Progenitor cell of endocrine pancreas (in vitro differentiated cells): ENCODE data around the gene NSL1. TPM values are rescaled to one million over a fixed set of nuclear protein-coding genes. Genes with fewer than 3 reads are reported as not detected.
A peak's percentile ranks its signal among the peaks of the same experiment; 100 is the strongest.

Source experiments
- DNase-seq: peaks from one replicate; pipeline ENCODE4 v3.0.0; 2021; ENCODE audit warnings: low spot score; ENCODE audit not compliant: unreplicated experiment
- H3K27ac Mint-ChIP-seq: 2 replicates; pipeline ENCODE4 v1.8.0; 2021; ENCODE audit warnings: mild to moderate bottlenecking, moderate library complexity, mixed read lengths
- H3K27me3 Mint-ChIP-seq: 2 replicates; pipeline ENCODE4 v1.8.0; 2021; ENCODE audit warnings: mixed read lengths
- H3K36me3 Mint-ChIP-seq: 2 replicates; pipeline ENCODE4 v1.8.0; 2022; ENCODE audit warnings: mixed read lengths; ENCODE audit not compliant: insufficient read depth
- H3K4me1 Mint-ChIP-seq: 2 replicates; pipeline ENCODE4 v1.8.0; 2021; ENCODE audit warnings: low read depth, mixed read lengths
- H3K4me3 Mint-ChIP-seq: 2 replicates; pipeline ENCODE4 v1.8.0; 2021; ENCODE audit warnings: low read depth, mild to moderate bottlenecking, moderate library complexity, mixed read lengths
- H3K9me3 Mint-ChIP-seq: 2 replicates; pipeline ENCODE4 v1.8.0; 2021; ENCODE audit warnings: low read depth, mixed read lengths
- total RNA-seq: library from RNA; stranded (reverse); gene quantifications from 2 replicates; pipeline ENCODE4 v1.2.1, GENCODE V29; 2021
- TF ChIP-seq, protein P1 (sequence below): fragments of 200-600 bp; sonication (generic); IDR thresholded peaks from one replicate; pipeline ENCODE4 v1.5.0; 2021; ENCODE audit warnings: antibody characterized with exemption, mild to moderate bottlenecking; ENCODE audit not compliant: unreplicated experiment

Gene NSL1
- total RNA-seq, 1 donor from 2014 or later: 41.1 TPM

DNA sequence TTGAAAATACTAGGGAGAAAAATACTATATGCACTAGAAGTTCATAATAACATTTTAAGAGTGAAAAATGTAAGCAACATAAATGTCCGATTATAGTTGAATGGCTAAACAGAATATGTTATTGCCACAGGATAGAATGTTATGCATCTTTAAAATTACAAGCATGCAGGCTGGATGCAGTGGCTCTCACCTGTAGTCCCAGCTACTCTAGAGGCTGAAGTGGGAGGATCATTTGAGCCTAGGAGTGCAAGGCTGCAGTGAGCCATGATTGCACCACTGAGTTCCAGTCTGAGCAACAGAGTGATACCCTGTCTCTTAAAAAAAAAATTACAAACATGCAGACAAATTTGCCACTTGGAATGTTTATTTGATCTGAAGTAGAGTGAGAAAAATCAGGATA lies 88.9 kb downstream of the NSL1 start:
- TF ChIP-seq, protein P1, sequence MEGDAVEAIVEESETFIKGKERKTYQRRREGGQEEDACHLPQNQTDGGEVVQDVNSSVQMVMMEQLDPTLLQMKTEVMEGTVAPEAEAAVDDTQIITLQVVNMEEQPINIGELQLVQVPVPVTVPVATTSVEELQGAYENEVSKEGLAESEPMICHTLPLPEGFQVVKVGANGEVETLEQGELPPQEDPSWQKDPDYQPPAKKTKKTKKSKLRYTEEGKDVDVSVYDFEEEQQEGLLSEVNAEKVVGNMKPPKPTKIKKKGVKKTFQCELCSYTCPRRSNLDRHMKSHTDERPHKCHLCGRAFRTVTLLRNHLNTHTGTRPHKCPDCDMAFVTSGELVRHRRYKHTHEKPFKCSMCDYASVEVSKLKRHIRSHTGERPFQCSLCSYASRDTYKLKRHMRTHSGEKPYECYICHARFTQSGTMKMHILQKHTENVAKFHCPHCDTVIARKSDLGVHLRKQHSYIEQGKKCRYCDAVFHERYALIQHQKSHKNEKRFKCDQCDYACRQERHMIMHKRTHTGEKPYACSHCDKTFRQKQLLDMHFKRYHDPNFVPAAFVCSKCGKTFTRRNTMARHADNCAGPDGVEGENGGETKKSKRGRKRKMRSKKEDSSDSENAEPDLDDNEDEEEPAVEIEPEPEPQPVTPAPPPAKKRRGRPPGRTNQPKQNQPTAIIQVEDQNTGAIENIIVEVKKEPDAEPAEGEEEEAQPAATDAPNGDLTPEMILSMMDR: no peak
- Mint-ChIP-seq H3K27ac (no peak overlapping the region), H3K36me3 (no peaks in the 10 kb centered on the region), H3K4me3 (no peak overlapping the region), H3K9me3 (no peaks in the 10 kb centered on the region), H3K27me3 (peaks cover 57% of the 10 kb centered on the region), H3K4me1 (peaks cover 12% of the 10 kb centered on the region)
- no peak for DNase-seq

DNA sequence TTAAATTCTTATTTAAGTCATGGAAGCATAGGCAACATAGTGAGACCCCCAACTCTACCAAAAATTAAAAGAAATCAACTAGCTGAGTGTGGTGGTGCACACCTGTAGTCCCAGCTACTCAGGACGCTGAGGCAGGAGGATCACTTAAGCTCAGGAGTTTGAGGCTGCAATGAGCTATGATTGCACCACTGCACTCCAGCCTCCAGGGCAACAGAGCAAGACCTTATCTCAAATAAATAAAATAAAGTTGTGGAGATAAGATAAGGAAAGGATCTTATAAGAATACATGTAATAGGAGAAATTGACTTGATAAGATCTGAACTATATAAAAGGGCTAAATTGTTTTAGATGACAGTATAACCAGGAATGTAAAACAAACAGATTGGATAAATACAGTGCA lies 89.7 kb downstream of the NSL1 start:
- peaks cover 12% of the 10 kb centered on the region for H3K4me1 Mint-ChIP-seq
- H3K36me3 Mint-ChIP-seq: no peaks in the 10 kb centered on the region
- peaks cover 65% of the 10 kb centered on the region for H3K27me3 Mint-ChIP-seq
- no peaks in the 10 kb centered on the region for H3K9me3 Mint-ChIP-seq
- no peak overlapping the region for H3K4me3 Mint-ChIP-seq
- TF ChIP-seq, protein P1: peak; percentile 33
- no peak overlapping the region for H3K27ac Mint-ChIP-seq
- DNase-seq: no peak

DNA sequence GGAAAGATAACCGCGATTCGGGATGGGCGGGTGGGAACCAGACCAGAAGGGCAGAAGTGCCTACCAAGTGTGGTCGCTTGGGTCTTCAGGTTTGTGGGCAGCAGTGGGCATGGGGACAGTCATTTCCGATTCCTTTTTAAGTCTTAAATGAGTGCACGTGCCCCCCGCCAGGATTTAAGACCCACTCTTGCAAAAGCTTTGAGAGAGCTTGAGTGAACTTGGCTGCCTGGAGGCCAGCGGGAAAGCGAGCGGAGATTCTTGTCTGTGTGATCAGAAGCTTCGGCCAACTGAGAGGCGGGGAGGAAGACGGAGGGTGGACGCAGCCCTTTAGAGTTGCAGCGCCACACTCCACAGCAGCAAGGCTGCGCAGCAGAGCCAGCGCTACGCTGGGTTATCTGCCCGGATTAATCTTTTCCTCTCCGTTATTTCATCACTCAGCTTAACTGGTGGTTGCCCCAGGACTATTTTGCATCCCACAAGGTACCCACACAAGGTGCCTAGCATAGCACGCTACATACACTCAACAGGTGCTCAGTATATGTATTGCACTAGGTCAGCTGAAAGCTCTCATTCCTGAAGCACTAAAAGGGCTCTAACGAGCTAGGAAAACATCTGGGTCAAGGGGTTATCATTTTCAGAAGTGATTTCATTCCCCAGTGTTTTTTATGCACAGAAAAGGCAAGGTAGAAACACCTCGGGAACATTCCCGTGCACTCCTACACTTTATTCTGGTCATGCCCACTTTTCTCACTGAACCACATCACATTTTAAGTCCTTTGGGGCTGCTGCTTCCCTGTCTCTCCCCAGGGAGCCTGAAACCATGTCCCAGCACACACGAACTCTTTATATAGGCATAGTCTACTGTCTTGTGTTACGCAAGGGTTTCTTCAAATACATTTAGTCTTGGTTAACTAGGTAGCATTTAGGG lies 90.4 kb downstream of the NSL1 start:
- no peak overlapping the region for H3K27ac Mint-ChIP-seq
- TF ChIP-seq, protein P1: no peak
- no peaks in the 10 kb centered on the region for H3K9me3 Mint-ChIP-seq
- peak overlapping the region; percentile 50 for H3K4me3 Mint-ChIP-seq
- peaks cover 72% of the 10 kb centered on the region for H3K27me3 Mint-ChIP-seq
- DNase-seq: no peak
- peaks cover 12% of the 10 kb centered on the region for H3K4me1 Mint-ChIP-seq
- H3K36me3 Mint-ChIP-seq: no peaks in the 10 kb centered on the region

DNA sequence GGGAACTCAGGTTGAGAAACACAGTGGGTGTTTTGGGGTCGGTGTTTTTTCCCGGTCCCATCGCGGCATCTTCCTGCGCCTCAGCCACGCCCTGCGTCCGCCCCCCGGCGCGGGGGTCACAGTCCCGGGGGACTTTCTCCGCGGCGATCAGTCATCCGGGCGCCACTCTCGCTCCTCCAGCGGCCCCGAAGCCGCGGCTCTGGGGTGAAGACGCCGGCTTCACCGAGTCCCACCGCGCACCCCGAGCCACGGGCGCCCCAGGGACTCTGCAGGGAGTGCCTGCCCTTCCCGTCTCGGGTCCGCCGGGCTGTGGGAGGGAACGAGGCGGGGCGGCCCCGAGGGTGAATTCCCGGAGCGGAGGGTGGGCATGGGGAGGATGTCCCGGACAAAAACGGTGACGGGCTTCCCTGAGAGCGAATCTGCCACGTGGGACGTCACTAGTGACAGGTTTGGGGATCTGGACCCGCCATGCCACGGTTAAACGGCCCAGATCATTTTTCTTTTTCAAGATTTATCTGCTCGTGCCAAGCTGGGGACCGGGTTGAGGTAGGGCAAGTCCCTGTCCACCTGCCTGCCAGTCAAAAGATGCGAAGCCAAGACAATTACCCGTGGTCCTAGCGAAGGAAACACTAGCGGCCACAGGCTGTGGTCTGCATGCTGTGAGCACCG lies 91.2 kb downstream of the NSL1 start:
- Mint-ChIP-seq H3K4me1 (peaks cover 12% of the 10 kb centered on the region), H3K9me3 (no peaks in the 10 kb centered on the region), H3K36me3 (no peaks in the 10 kb centered on the region), H3K4me3 (peak overlapping the region; percentile 50), H3K27ac (no peak overlapping the region), H3K27me3 (peaks cover 80% of the 10 kb centered on the region)
- no peak for DNase-seq
- TF ChIP-seq, protein P1: no peak

DNA sequence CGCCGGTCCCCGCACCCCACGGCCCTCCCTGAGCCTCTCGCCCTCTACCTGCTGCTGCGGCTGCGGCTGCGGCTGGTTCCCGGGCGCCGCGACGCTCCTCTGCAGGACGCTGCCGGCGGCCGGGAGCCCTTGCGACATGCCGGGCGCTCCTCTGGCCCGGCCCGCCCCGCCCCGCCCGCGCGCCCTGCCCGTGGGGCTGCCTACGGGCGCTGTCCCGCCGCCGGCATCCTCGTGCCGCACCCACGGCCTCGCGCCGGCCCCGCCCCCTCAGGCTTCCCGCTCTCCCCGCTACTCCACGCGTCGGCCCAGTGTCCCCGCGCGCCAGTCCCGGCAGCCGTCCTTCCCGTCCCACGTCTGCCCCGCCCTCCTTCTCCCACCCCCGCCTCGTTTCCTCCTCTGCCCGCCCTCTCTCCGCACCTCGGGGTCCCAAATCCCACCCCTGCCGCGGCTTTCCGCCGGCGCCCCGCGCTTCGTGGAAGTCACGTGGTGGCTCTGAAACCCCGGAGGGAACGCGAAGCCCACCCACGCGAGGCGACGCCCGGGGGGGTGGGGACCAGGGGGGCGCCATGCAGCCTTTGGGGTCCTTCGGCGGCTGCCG lies 91.9 kb downstream of the NSL1 start, which contains the start of gene BATF3:
TSS of gene BATF3 (minus strand) at position 216 of the 598 bp plus-strand sequence. CDS start at position 138, 78 bp downstream.
- DNase-seq: peak; percentile 16
- peaks cover 12% of the 10 kb centered on the region for H3K4me1 Mint-ChIP-seq
- peaks cover 80% of the 10 kb centered on the region for H3K27me3 Mint-ChIP-seq
- TF ChIP-seq, protein P1: no peak
- no peaks in the 10 kb centered on the region for H3K9me3 Mint-ChIP-seq
- peak within 1 kb of the TSS; percentile 50 for H3K4me3 Mint-ChIP-seq
- H3K27ac Mint-ChIP-seq: no peak within 1 kb of the TSS
- H3K36me3 Mint-ChIP-seq: no peaks in the 10 kb centered on the region
